HepG2 (cell line): ENCODE measurements around the gene ZSWIM5. TPM values are rescaled to one million over a fixed set of nuclear protein-coding genes. Genes with fewer than 3 reads are reported as not detected.

Experiments
- ATAC-seq: fragments of 200-7000 bp; cut with Tn5 transposase; 3 replicates; pipeline ENCODE4 v1.9.1; 2020; ENCODE audit warnings: mild to moderate bottlenecking, moderate library complexity
- BruUV-seq: library from RNA; stranded (reverse); fragments of 400-500 nt; replicated peaks from 2 replicates; lab custom pipeline; 2021; lab: Mats Ljungman, UMichigan
- CTCF ChIA-PET: fragments of 300-600 bp; formaldehyde crosslinking; extraction: SDS; loops from one replicate; lab custom pipeline; 2021; ENCODE audit warnings: low total read pairs, inconsistent platforms, low intra/inter-chr PET ratio; lab: Yijun Ruan, JAX
- POLR2A ChIA-PET: fragments of 350-600 bp; sonication (Branson Sonifier 250); formaldehyde crosslinking; loops from one replicate; lab custom pipeline; 2020; ENCODE audit warnings: antibody characterized with exemption, inconsistent platforms; lab: Yijun Ruan, JAX
- DNase-seq: peaks from one replicate; pipeline ENCODE4 v3.0.0-alpha.2; 2015; ENCODE audit warnings: low spot score
- FAIRE-seq: peaks from 3 replicates; lab custom pipeline; 2011; peaks lifted over from hg19 to GRCh38; lab: Jason Lieb, UNC
- H2AFZ ChIP-seq: one replicate; pipeline ENCODE4 v1.6.1; 2011; ENCODE audit warnings: low read length, inconsistent platforms
- H3K27ac ChIP-seq: fragments of 300-600 bp; 3 replicates; pipeline ENCODE4 v1.8.0; 2011; ENCODE audit warnings: mixed run types, mild to moderate bottlenecking, mixed read lengths, low read length, inconsistent platforms; ENCODE audit not compliant: insufficient read depth; ENCODE audit errors: extremely low read length
- H3K27me3 ChIP-seq, 2 experiments: fragments of 200-600 bp in 1 of 2; 2 replicates in 1 of 2; 3 replicates in 1 of 2; pipeline versions ENCODE4 v1.6.0 to v1.8.0; 2011; ENCODE audit warnings: low read length in 2 of 2, mild to moderate bottlenecking in 2 of 2, moderate library complexity in 2 of 2, inconsistent platforms in 1 of 2; ENCODE audit not compliant: insufficient read depth in 2 of 2, control insufficient read depth in 1 of 2
- H3K36me3 ChIP-seq, 2 experiments: fragments of 200-600 bp in 1 of 2; replicated peaks in 1 of 2; 2 replicates in 1 of 2; 3 replicates in 1 of 2; pipeline versions ENCODE4 v1.5.1 to v1.8.0; 2011; ENCODE audit warnings: low read length in 2 of 2, inconsistent platforms in 1 of 2; ENCODE audit not compliant: insufficient read depth in 2 of 2, control insufficient read depth in 1 of 2
- H3K4me1 ChIP-seq: 2 replicates; pipeline ENCODE4 v1.5.1; 2012; ENCODE audit warnings: low read length, inconsistent platforms; ENCODE audit not compliant: insufficient read depth
- H3K4me2 ChIP-seq: 2 replicates; pipeline ENCODE4 v1.6.0; 2011; ENCODE audit warnings: low read depth, low read length, inconsistent platforms
- H3K4me3 ChIP-seq, 3 experiments: fragments of 200-600 bp in 1 of 3; sonication (generic), shearing (Covaris generic) in 1 of 3; replicated peaks in 1 of 3; 2 replicates each; pipeline ENCODE4 v1.5.1; 2011 to 2016; ENCODE audit warnings: low read length in 3 of 3, inconsistent platforms in 2 of 3, low read depth in 2 of 3, mild to moderate bottlenecking in 2 of 3, control low read depth in 1 of 3, mixed read lengths in 1 of 3; ENCODE audit not compliant: insufficient read depth in 1 of 3
- H3K79me2 ChIP-seq: one replicate; pipeline ENCODE4 v1.6.1; 2011; ENCODE audit warnings: low read length, inconsistent platforms; ENCODE audit not compliant: insufficient read depth
- H3K9ac ChIP-seq: 2 replicates; pipeline ENCODE4 v1.6.0; 2011; ENCODE audit warnings: mild to moderate bottlenecking, low read depth, low read length, inconsistent platforms; ENCODE audit not compliant: insufficient read depth
- H3K9me3 ChIP-seq: 2 replicates; pipeline ENCODE4 v1.5.1; 2012; ENCODE audit warnings: mild to moderate bottlenecking, low read length
- H4K20me1 ChIP-seq: 2 replicates; pipeline ENCODE4 v1.6.0; 2011; ENCODE audit warnings: inconsistent platforms, mild to moderate bottlenecking, low read length, moderate library complexity; ENCODE audit not compliant: insufficient read depth
- EED ChIP-seq: sonication (generic); formaldehyde crosslinking; IDR thresholded peaks from 2 replicates; pipeline ENCODE4 v1.5.0; 2020; ENCODE audit warnings: mild to moderate bottlenecking, missing genetic modification reagents
- HDAC1 ChIP-seq: sonication (generic); formaldehyde crosslinking; IDR thresholded peaks from 2 replicates; pipeline ENCODE4 v1.5.1; 2020; ENCODE audit warnings: mild to moderate bottlenecking, missing genetic modification reagents
- HNF4G ChIP-seq, 2 experiments: sonication (generic) in 1 of 2; formaldehyde crosslinking in 1 of 2; IDR thresholded peaks; 2 replicates each; pipeline versions ENCODE4 v1.4.0 to v1.6.1; 2011 to 2020; ENCODE audit warnings: borderline replicate concordance in 2 of 2, low read depth in 2 of 2, mild to moderate bottlenecking in 2 of 2, low read length in 1 of 2, missing genetic modification reagents in 1 of 2, moderate library complexity in 1 of 2
- MTA1 ChIP-seq: sonication (generic); formaldehyde crosslinking; IDR thresholded peaks from 2 replicates; pipeline ENCODE4 v1.4.0; 2020; ENCODE audit warnings: missing genetic modification reagents, mild to moderate bottlenecking, borderline replicate concordance
- PHF20 ChIP-seq: sonication (generic); formaldehyde crosslinking; IDR thresholded peaks from 2 replicates; pipeline ENCODE4 v1.5.0; 2020; ENCODE audit warnings: mild to moderate bottlenecking, missing genetic modification reagents
- ZNF7 ChIP-seq: IDR thresholded peaks from 2 replicates; pipeline ENCODE4 v1.6.1; 2016; ENCODE audit warnings: missing biosample characterization, missing genetic modification reagents
- WGBS: methylation state at CpG from one replicate; pipeline ENCODE4 v1.1.6; 2017; ENCODE audit warnings: low lambda C conversion rate; 5-methylcytosine and 5-hydroxymethylcytosine counted together
- in situ Hi-C: cut with HindIII; loops from 2 replicates; pipeline ENCODE4 v1.10.0; 2017; ENCODE audit warnings: low pct_unique_long_range_greater_than_20kb; ENCODE audit not compliant: extremely low pct_ligation_motif_present
- intact Hi-C: fragments of 100-400 bp; cut with micrococcal nuclease; formaldehyde crosslinking; loops from one replicate; pipeline ENCODE4 v1.10.0; 2022; ENCODE audit not compliant: unreplicated experiment
- polyA plus RNA-seq, 8 experiments: library from polyadenylated mRNA; depleted of rRNA in 3 of 8; stranded (reverse) in 7 of 8; unstranded in 1 of 8; fragments of >200 nt; fragmentation: Illumina TruSeq in 4 of 8; extraction: Trizol in 4 of 8; gene quantifications; 2 replicates each; pipeline versions ENCODE4 v1.2.1 to v1.2.3, GENCODE V29; 2011 to 2016; ENCODE audit warnings: low read depth in 4 of 8, missing spikeins in 1 of 8, mixed read lengths in 1 of 8; ENCODE audit not compliant: insufficient read depth in 1 of 8
- total RNA-seq, 5 experiments: library from RNA; depleted of rRNA; stranded (reverse); fragments of >200 nt; fragmentation: Illumina TruSeq; extraction: Trizol; gene quantifications; 2 replicates each; pipeline ENCODE4 v1.2.3, GENCODE V29; 2016; ENCODE audit warnings: low read depth in 1 of 5
- TF ChIP-seq, protein P1 (sequence below): sonication (generic); formaldehyde crosslinking; IDR thresholded peaks from 2 replicates; pipeline ENCODE4 v1.5.0; 2020; ENCODE audit warnings: mild to moderate bottlenecking, missing genetic modification reagents, moderate library complexity
- TF ChIP-seq, protein P2 (sequence below): sonication (generic); formaldehyde crosslinking; IDR thresholded peaks from 2 replicates; pipeline ENCODE4 v1.5.1; 2020; ENCODE audit warnings: mild to moderate bottlenecking, missing genetic modification reagents, moderate library complexity

The ZSWIM5 gene
- total and polyA plus RNA-seq, 2 of the 13 experiments (the other 11 are each of a cell fraction or from before 2014, with no cell fraction given), result 11.0 to 20.6 TPM

DNA sequence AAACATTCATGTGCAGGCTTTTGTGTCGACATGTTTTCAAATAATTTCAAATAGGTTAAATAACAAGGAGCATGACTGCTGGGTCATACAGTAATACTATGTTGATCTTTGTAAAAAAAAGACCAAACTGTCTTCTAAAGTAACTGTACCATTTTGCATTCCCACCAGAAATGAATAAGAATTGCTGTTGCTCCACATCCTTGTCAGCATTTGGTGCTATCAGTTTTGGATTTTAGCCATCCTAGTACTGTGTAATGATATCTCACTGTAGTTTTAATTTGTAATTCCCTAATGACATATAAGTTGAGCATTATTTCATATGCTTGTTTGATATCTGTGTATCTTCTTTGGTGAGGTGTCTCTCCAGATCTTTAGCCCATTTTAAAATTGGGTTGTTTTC, 182.7 kb downstream of the ZSWIM5 start:
- ChIA-PET CTCF (no interaction called here), POLR2A (no interaction called here)
- Histone ChIP-seq H3K36me3 (no peaks in the 10 kb centered on the region), H3K4me1 (no peaks in the 10 kb centered on the region), H3K9ac (no peak overlapping the region), H3K79me2 (no peaks in the 10 kb centered on the region), H3K4me2 (no peak overlapping the region), H3K27me3 (no peaks in the 10 kb centered on the region), H3K9me3 (no peaks in the 10 kb centered on the region), H2AFZ (no peak overlapping the region), H3K27ac (no peak overlapping the region), H4K20me1 (no peaks in the 10 kb centered on the region), H3K4me3 (no peak overlapping the region)
- TF ChIP-seq ZNF7 (CRISPR knock-in tag), result peak; percentile 98
- no peak for TF ChIP-seq PHF20 (CRISPR knock-in tag)
- WGBS, result 86% methylated on average over 1 of the region's 1 CpG
- DNase-seq, result no peak
- no peak for ATAC-seq
- in situ Hi-C loops, result loop anchor here (25.0 kb wide), 1 partner anchor 186 kb away; the partner anchor contains the start of gene PTCH2
- BruUV-seq, result no TSS peak
- intact Hi-C loops, result no loop called here
- FAIRE-seq, result no peak

DNA sequence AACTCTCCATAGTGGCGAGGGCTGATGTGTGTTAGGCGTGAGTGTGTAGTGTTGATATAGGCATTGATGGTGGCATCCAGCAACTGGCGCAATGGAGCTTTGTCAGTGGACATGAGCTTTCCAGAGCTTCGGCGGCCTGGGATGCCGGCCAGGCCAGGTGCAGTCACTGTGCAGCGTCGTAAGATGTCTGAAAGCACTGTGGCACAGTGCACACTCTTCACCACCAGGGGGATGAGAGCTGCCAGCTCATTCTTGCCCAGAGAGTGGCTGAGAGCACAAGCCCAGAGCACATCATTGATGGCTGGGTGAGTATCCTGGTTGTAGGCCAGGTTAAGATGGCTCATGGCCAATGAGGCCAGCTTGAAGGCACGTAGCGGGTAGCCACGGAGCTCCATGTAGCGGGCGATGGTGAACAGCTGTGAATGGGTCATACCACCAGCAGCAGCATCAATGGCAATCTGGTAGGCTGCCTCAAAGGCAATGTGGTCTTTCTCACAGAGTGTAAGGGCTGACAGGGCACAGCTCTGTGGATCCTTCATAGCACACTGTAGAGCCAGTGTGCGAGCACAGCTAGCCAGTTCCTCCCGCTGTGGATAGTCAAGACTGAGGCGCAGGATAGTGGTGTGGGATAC, 187.7 kb downstream of the ZSWIM5 start:
- DNase-seq, result peak; percentile 47
- POLR2A ChIA-PET, result interaction anchor here (1.1 to 10.4 kb wide), 2 partner anchors 244 to 282 kb away, joined by 3 to 231 read pairs; partner anchors contain the start of gene RPS8
- CTCF ChIA-PET, result interaction anchor here (2.2 to 3.7 kb wide), 2 partner anchors 282 to 285 kb away, joined by 13 to 20 read pairs; no protein-coding TSS in a partner anchor
- 83% methylated on average over 11 of the region's 16 CpGs for WGBS
- ATAC-seq, result peak; percentile 91
- no peak overlapping the region for H3K4me3 ChIP-seq
- in situ Hi-C loops (loop anchor here (10.0 to 25.0 kb wide), 2 partner anchors 181 to 216 kb away; partner anchors contain the start of gene PTCH2), intact Hi-C loops (loop anchor here (1.0 kb wide), 2 partner anchors 188 to 282 kb away; partner anchors contain the start of gene ZSWIM5)
- no peak overlapping the region for H3K27ac ChIP-seq
- peaks cover 0 to 11% of the 10 kb centered on the region in 2 experiments; a peak in 3 of 5 replicates for H3K36me3 ChIP-seq
- no peaks in the 10 kb centered on the region for H3K27me3 ChIP-seq
- H4K20me1 ChIP-seq, result no peaks in the 10 kb centered on the region
- peak; percentile 90 for FAIRE-seq
- no peak overlapping the region for H3K4me2 ChIP-seq
- H3K79me2 ChIP-seq, result peaks cover 4% of the 10 kb centered on the region
- no peaks in the 10 kb centered on the region for H3K9me3 ChIP-seq
- no peak overlapping the region for H2AFZ ChIP-seq
- no TSS peak for BruUV-seq
- H3K9ac ChIP-seq, result no peak overlapping the region
- peaks cover 12% of the 10 kb centered on the region for H3K4me1 ChIP-seq
- TF ChIP-seq MTA1 (CRISPR knock-in tag), result peak; percentile 35; the same call in 1 of the 2 replicates
- TF ChIP-seq, protein P1, sequence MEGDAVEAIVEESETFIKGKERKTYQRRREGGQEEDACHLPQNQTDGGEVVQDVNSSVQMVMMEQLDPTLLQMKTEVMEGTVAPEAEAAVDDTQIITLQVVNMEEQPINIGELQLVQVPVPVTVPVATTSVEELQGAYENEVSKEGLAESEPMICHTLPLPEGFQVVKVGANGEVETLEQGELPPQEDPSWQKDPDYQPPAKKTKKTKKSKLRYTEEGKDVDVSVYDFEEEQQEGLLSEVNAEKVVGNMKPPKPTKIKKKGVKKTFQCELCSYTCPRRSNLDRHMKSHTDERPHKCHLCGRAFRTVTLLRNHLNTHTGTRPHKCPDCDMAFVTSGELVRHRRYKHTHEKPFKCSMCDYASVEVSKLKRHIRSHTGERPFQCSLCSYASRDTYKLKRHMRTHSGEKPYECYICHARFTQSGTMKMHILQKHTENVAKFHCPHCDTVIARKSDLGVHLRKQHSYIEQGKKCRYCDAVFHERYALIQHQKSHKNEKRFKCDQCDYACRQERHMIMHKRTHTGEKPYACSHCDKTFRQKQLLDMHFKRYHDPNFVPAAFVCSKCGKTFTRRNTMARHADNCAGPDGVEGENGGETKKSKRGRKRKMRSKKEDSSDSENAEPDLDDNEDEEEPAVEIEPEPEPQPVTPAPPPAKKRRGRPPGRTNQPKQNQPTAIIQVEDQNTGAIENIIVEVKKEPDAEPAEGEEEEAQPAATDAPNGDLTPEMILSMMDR (CRISPR knock-in tag), result peak; percentile 86
- TF ChIP-seq, protein P2, sequence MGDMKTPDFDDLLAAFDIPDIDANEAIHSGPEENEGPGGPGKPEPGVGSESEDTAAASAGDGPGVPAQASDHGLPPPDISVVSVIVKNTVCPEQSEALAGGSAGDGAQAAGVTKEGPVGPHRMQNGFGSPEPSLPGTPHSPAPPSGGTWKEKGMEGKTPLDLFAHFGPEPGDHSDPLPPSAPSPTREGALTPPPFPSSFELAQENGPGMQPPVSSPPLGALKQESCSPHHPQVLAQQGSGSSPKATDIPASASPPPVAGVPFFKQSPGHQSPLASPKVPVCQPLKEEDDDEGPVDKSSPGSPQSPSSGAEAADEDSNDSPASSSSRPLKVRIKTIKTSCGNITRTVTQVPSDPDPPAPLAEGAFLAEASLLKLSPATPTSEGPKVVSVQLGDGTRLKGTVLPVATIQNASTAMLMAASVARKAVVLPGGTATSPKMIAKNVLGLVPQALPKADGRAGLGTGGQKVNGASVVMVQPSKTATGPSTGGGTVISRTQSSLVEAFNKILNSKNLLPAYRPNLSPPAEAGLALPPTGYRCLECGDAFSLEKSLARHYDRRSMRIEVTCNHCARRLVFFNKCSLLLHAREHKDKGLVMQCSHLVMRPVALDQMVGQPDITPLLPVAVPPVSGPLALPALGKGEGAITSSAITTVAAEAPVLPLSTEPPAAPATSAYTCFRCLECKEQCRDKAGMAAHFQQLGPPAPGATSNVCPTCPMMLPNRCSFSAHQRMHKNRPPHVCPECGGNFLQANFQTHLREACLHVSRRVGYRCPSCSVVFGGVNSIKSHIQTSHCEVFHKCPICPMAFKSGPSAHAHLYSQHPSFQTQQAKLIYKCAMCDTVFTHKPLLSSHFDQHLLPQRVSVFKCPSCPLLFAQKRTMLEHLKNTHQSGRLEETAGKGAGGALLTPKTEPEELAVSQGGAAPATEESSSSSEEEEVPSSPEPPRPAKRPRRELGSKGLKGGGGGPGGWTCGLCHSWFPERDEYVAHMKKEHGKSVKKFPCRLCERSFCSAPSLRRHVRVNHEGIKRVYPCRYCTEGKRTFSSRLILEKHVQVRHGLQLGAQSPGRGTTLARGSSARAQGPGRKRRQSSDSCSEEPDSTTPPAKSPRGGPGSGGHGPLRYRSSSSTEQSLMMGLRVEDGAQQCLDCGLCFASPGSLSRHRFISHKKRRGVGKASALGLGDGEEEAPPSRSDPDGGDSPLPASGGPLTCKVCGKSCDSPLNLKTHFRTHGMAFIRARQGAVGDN, result peak; percentile 66
- no peak for TF ChIP-seq HNF4G (IDR thresholded peaks at IDR 0.05; ENCODE audit: borderline replicate concordance, low read depth, low read length)
- TF ChIP-seq HNF4G (CRISPR knock-in tag; IDR thresholded peaks at IDR 0.05; ENCODE audit: borderline replicate concordance, low read depth), result no peak
- no peak for TF ChIP-seq HDAC1 (CRISPR knock-in tag)
- TF ChIP-seq EED (CRISPR knock-in tag), result peak; percentile 19; the same call in 1 of the 2 replicates
